ENCODE data around the gene VWA3B. TPM values are rescaled to one million over a fixed set of nuclear protein-coding genes. Genes with fewer than 3 reads are reported as not detected.

VWA3B gene
- total and polyA plus RNA-seq, 2 donors from 2014 or later = 0.35 TPM; not detected in 1

DNA sequence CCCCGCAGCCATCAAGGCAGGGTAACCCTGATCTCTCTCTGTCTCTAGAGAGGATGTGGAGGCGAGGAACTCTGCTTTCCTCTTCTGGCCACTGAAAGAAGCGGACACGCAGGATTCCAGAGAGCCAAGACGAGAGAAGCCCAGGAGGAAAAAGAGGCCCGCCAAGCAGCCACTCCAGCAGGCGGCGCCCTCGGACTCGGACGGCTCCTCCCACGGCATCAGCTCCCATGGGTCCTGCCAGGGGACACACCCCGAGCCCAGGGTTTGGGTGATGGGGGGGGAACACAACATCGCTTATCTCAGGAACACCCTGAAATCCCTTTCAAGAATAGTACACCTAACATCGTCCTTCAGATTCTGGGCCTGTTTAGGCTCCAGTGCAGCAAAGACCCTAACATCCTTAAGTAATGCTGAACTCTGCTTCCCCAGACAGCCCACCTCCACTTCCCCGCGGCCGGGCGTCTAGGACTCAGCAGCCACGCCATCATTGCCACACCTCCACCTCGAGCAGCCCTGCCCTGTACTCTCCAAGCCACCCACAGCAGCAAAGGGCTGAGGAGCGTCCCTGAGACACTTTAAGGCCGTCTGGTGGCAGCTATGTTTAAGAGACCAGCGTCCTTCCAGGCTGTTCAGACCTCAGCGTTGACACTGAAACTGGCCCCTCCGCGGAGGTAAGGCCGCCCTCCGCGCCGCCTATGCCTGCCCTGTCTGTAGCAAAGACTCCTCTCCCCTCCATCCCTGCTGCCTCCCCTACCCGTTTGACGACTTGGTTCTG is 225.0 kb downstream of the VWA3B start:
- intact Hi-C loops (cut with DNase I) = no loop called here
- FAIRE-seq (no peak), DNase-seq (no peak)
- Histone ChIP-seq H3K27me3 (ENCODE audit: control insufficient read depth, insufficient read depth, low read length) (no peaks in the 10 kb centered on the region), H3K27ac (ENCODE audit: low read depth in 2 of 2, low read length in 2 of 2) (no peak overlapping the region), H3K4me3 (ENCODE audit: low read length in 3 of 3) (no peak overlapping the region), H3K9ac (ENCODE audit: low read length in 3 of 3) (no peak overlapping the region), H3K36me3 (ENCODE audit: control insufficient read depth in 2 of 3, insufficient read depth in 3 of 3, low read length in 3 of 3) (no peaks in the 10 kb centered on the region), H3K9me3 (ENCODE audit: control insufficient read depth in 2 of 3, insufficient read depth in 1 of 3, low read length in 3 of 3) (no peaks in the 10 kb centered on the region), H3K4me1 (ENCODE audit: control insufficient read depth in 2 of 3, insufficient read depth in 2 of 3, low read depth in 1 of 3, low read length in 3 of 3) (no peaks in the 10 kb centered on the region)
- TF ChIP-seq, protein P1, sequence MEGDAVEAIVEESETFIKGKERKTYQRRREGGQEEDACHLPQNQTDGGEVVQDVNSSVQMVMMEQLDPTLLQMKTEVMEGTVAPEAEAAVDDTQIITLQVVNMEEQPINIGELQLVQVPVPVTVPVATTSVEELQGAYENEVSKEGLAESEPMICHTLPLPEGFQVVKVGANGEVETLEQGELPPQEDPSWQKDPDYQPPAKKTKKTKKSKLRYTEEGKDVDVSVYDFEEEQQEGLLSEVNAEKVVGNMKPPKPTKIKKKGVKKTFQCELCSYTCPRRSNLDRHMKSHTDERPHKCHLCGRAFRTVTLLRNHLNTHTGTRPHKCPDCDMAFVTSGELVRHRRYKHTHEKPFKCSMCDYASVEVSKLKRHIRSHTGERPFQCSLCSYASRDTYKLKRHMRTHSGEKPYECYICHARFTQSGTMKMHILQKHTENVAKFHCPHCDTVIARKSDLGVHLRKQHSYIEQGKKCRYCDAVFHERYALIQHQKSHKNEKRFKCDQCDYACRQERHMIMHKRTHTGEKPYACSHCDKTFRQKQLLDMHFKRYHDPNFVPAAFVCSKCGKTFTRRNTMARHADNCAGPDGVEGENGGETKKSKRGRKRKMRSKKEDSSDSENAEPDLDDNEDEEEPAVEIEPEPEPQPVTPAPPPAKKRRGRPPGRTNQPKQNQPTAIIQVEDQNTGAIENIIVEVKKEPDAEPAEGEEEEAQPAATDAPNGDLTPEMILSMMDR (IDR thresholded peaks at IDR 0.05; ENCODE audit: borderline replicate concordance, extremely low read depth, insufficient read depth) = no peak

DNA sequence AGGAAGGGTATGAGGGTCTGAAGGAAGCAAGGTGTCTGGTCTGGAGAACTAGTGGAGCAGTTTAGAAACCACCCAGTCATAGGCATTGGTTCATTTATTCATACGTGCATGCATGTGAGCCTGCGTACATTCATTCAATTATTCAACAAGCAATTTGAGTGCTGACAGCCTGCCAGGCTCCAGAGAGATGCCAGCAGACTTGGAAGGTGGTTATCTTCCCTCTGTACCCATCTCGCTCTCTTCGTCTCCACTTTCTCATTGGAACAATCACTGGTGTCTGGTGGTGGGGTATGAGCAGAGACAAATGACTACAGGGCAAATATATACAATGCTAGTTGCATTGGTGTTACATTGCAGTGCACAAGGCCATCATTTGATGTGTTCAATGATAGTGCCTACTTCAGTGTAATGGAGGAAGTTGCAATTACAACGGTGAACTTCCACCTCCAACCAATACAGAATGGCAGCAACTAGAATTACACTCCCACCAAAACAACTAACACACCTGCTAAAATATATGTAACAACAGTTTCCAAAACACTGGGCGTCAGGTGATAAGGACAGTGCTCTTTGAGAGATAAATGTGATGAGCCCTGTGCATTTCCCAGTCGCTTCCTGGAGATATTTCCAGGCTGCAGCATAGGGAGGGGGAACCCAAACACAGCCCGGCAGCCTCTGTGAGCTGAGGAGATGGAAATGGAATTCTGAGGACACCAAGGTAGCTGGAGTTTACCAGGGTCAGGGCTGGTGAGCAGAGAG is 226.7 kb downstream of the VWA3B start:
- Histone ChIP-seq H3K9ac (ENCODE audit: low read length in 3 of 3) (no peak overlapping the region), H3K4me1 (ENCODE audit: control insufficient read depth in 2 of 3, insufficient read depth in 2 of 3, low read depth in 1 of 3, low read length in 3 of 3) (no peaks in the 10 kb centered on the region), H3K9me3 (ENCODE audit: control insufficient read depth in 2 of 3, insufficient read depth in 1 of 3, low read length in 3 of 3) (no peaks in the 10 kb centered on the region), H3K27me3 (ENCODE audit: control insufficient read depth, insufficient read depth, low read length) (no peaks in the 10 kb centered on the region), H3K27ac (ENCODE audit: low read depth in 2 of 2, low read length in 2 of 2) (no peak overlapping the region), H3K4me3 (ENCODE audit: low read length in 3 of 3) (no peak overlapping the region), H3K36me3 (ENCODE audit: control insufficient read depth in 2 of 3, insufficient read depth in 3 of 3, low read length in 3 of 3) (no peaks in the 10 kb centered on the region)
- FAIRE-seq (no peak), DNase-seq (no peak)
- intact Hi-C loops (cut with DNase I) = no loop called here
- TF ChIP-seq, protein P1 (IDR thresholded peaks at IDR 0.05; ENCODE audit: borderline replicate concordance, extremely low read depth, insufficient read depth) = no peak

DNA sequence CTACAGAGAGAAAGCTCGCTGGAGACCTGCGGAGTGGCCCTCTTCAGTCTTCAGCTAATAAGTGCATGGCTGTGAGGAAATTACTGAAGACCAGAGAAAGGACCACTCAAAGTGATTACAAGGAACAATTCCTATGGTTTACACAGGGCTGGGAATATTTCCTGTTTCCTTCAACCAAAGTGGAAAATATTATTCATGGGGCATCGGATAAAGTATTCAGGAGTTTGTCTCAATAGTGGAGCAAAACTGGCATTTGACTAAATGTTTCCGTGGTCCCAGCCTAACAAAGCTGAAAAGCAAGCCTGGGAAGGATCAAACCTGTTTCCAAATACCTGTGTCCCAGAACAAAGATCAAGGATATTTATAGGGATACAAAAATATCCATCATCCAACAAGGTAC is 227.3 kb downstream of the VWA3B start:
- Histone ChIP-seq H3K9ac (ENCODE audit: low read length in 3 of 3) (no peak overlapping the region), H3K27me3 (ENCODE audit: control insufficient read depth, insufficient read depth, low read length) (no peaks in the 10 kb centered on the region), H3K36me3 (ENCODE audit: control insufficient read depth in 2 of 3, insufficient read depth in 3 of 3, low read length in 3 of 3) (no peaks in the 10 kb centered on the region), H3K9me3 (ENCODE audit: control insufficient read depth in 2 of 3, insufficient read depth in 1 of 3, low read length in 3 of 3) (no peaks in the 10 kb centered on the region), H3K4me1 (ENCODE audit: control insufficient read depth in 2 of 3, insufficient read depth in 2 of 3, low read depth in 1 of 3, low read length in 3 of 3) (no peaks in the 10 kb centered on the region), H3K4me3 (ENCODE audit: low read length in 3 of 3) (no peak overlapping the region), H3K27ac (ENCODE audit: low read depth in 2 of 2, low read length in 2 of 2) (no peak overlapping the region)
- TF ChIP-seq, protein P1 (IDR thresholded peaks at IDR 0.05; ENCODE audit: borderline replicate concordance, extremely low read depth, insufficient read depth) = no peak
- FAIRE-seq (no peak), DNase-seq (no peak)
- intact Hi-C loops (cut with DNase I) = no loop called here

All from kidney (tissue), 14 donors.